Fibroblast of pulmonary artery (primary cell): Measurements from ENCODE around the gene NEK10.

Experiments used
- DNase-seq: peaks from one replicate; pipeline ENCODE4 v3.0.0-alpha.2; 2010; ENCODE audit warnings: low read depth
- H3K4me3 ChIP-seq: replicated peaks from 2 replicates; pipeline ENCODE4 v1.5.1; 2011; ENCODE audit warnings: low read depth, mild to moderate bottlenecking, control low read depth, low read length, moderate library complexity
- TF ChIP-seq, protein P1 (sequence below): IDR thresholded peaks from 2 replicates; pipeline ENCODE4 v1.5.1; 2011; ENCODE audit warnings: mild to moderate bottlenecking, control low read depth, low read length, inconsistent platforms; ENCODE audit errors: missing control alignments

The NEK10 gene

DNA sequence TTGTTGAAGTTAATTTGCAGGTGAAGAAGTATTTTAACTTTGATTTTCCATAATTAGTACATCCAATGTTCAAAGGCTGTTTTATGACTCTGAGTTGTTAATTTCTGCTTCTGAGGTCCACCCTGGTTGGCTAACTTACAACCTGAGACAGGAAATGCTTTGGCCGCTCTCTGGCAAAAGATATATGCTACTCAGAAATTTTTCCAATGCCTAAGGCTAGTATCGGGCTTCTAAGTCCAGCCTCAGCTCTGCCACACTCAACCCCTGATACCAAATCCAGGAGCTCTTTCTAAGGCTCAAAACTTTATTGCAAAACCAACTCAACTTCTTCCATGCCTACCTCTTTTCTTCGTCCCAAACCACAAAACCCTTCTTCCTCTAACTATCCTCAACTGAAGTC is 192.9 kb downstream of the NEK10 start:
- no peak for DNase-seq

GRCh38 chr3:27174530-27174929 is 194.7 kb downstream of the NEK10 start:
- no peak for DNase-seq
- H3K4me3 ChIP-seq: no peak overlapping the region
- TF ChIP-seq, protein P1, sequence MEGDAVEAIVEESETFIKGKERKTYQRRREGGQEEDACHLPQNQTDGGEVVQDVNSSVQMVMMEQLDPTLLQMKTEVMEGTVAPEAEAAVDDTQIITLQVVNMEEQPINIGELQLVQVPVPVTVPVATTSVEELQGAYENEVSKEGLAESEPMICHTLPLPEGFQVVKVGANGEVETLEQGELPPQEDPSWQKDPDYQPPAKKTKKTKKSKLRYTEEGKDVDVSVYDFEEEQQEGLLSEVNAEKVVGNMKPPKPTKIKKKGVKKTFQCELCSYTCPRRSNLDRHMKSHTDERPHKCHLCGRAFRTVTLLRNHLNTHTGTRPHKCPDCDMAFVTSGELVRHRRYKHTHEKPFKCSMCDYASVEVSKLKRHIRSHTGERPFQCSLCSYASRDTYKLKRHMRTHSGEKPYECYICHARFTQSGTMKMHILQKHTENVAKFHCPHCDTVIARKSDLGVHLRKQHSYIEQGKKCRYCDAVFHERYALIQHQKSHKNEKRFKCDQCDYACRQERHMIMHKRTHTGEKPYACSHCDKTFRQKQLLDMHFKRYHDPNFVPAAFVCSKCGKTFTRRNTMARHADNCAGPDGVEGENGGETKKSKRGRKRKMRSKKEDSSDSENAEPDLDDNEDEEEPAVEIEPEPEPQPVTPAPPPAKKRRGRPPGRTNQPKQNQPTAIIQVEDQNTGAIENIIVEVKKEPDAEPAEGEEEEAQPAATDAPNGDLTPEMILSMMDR: no peak

More for the DNA sequence above, 192.9 kb downstream of the NEK10 start:
- H3K4me3 ChIP-seq: no peak overlapping the region
- TF ChIP-seq, protein P1: no peak

GRCh38 chr3:27171113-27171512 is 198.1 kb downstream of the NEK10 start:
- H3K4me3 ChIP-seq: no peak overlapping the region
- TF ChIP-seq, protein P1: no peak
- no peak for DNase-seq

DNA sequence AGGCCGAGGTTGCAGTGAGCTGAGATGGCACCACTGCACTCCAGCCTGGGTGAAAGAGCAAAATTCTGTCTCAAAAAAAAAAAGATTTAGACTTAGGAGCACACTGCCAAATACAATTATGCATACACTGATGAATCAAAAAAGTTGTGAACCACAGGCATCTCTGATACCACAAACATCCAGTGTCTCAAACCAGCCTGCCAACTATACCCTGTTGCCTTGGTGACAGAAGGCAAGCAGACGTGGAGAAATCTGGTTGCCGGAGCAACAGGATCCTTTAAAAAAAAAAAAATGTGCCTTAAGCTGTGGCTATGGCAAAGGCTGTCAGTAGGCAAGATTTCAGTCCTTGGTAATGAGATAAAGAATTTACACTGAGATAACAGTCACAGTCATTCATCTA is 202.3 kb downstream of the NEK10 start:
- peak; percentile 87 for DNase-seq
- H3K4me3 ChIP-seq: no peak overlapping the region
- TF ChIP-seq, protein P1: no peak

- TF ChIP-seq, protein P1: no peak
- no peak overlapping the region for H3K4me3 ChIP-seq
- DNase-seq: peak; percentile 69
These were observed 203.9 kb downstream of the NEK10 start for GRCh38 chr3:27165321-27165721.

GRCh38 chr3:27160779-27161287 is 208.3 kb downstream of the NEK10 start:
- TF ChIP-seq, protein P1: no peak
- no peak for DNase-seq
- H3K4me3 ChIP-seq: no peak overlapping the region

- DNase-seq: no peak
- TF ChIP-seq, protein P1: no peak
These were observed 209.0 kb downstream of the NEK10 start for GRCh38 chr3:27160146-27160545.

More at GRCh38 chr3:27160146-27160545, 209.0 kb downstream of the NEK10 start:
- H3K4me3 ChIP-seq: no peak overlapping the region
